WTC11 (cell line): ENCODE data around the gene TGM1. TPM values are rescaled to one million over a fixed set of nuclear protein-coding genes. Genes with fewer than 3 reads are reported as not detected.

Experiments used
- ATAC-seq: fragments of 200-7000 bp; cut with Tn5 transposase; 2 replicates; pipeline ENCODE4 v1.10.0; 2021; ENCODE audit warnings: mild to moderate bottlenecking, moderate library complexity
- CTCF ChIA-PET: fragments of 300-600 bp; sonication (Branson Sonifier 250); formaldehyde crosslinking; loops from one replicate; lab custom pipeline; 2021; ENCODE audit warnings: antibody characterized with exemption; lab: Charles Lee
- POLR2A ChIA-PET: fragments of 350-600 bp; sonication (Branson Sonifier 250); formaldehyde crosslinking; loops from one replicate; lab custom pipeline; 2021; ENCODE audit warnings: antibody characterized with exemption; lab: Charles Lee
- DNase-seq: peaks from one replicate; pipeline ENCODE4 v3.0.0; 2021; ENCODE audit warnings: low spot score
- H3K27ac Mint-ChIP-seq: 2 replicates; pipeline ENCODE4 v1.8.0; 2021; ENCODE audit warnings: mixed read lengths
- H3K27me3 Mint-ChIP-seq: 2 replicates; pipeline ENCODE4 v1.8.0; 2021; ENCODE audit warnings: low read depth, mild to moderate bottlenecking, moderate library complexity, mixed read lengths
- H3K36me3 Mint-ChIP-seq: 2 replicates; pipeline ENCODE4 v1.8.0; 2021; ENCODE audit warnings: mixed read lengths
- H3K4me1 Mint-ChIP-seq: 2 replicates; pipeline ENCODE4 v1.8.0; 2022; ENCODE audit warnings: mixed read lengths
- H3K4me3 Mint-ChIP-seq: 2 replicates; pipeline ENCODE4 v1.8.0; 2021; ENCODE audit warnings: mild to moderate bottlenecking, moderate library complexity, mixed read lengths
- H3K9me3 Mint-ChIP-seq: 2 replicates; pipeline ENCODE4 v1.8.0; 2021; ENCODE audit warnings: mixed read lengths
- ATF1 ChIP-seq: sonication (generic); formaldehyde crosslinking; IDR thresholded peaks from 2 replicates; pipeline ENCODE4 v1.8.1; 2023; ENCODE audit warnings: mild to moderate bottlenecking, moderate library complexity, missing genetic modification reagents
- CREM ChIP-seq: sonication (generic); formaldehyde crosslinking; IDR thresholded peaks from 2 replicates; pipeline ENCODE4 v1.8.1; 2022; ENCODE audit warnings: mild to moderate bottlenecking, missing genetic modification reagents, moderate library complexity
- ELF4 ChIP-seq: sonication (generic); formaldehyde crosslinking; IDR thresholded peaks from 2 replicates; pipeline ENCODE4 v1.8.1; 2022; ENCODE audit warnings: low read depth, mild to moderate bottlenecking, moderate library complexity, missing genetic modification reagents
- EMX1 ChIP-seq: fragments of 250-450 bp; sonication (Bioruptor Pico); IDR thresholded peaks from 2 replicates; pipeline ENCODE4 v1.8.0; 2021; ENCODE audit warnings: mild to moderate bottlenecking
- ESRRA ChIP-seq: sonication (generic); formaldehyde crosslinking; IDR thresholded peaks from 2 replicates; pipeline ENCODE4 v1.8.1; 2022; ENCODE audit warnings: mild to moderate bottlenecking, missing genetic modification reagents, borderline replicate concordance
- FOXK1 ChIP-seq: sonication (generic); formaldehyde crosslinking; IDR thresholded peaks from 2 replicates; pipeline ENCODE4 v1.8.0; 2022; ENCODE audit warnings: mild to moderate bottlenecking, moderate library complexity, missing genetic modification reagents
- GTF2I ChIP-seq: fragments of 250-450 bp; sonication (Bioruptor Pico); conservative IDR thresholded peaks from 2 replicates; pipeline ENCODE4 v1.4.0; 2021; ENCODE audit warnings: mild to moderate bottlenecking
- HMGA2 ChIP-seq: fragments of 250-450 bp; sonication (Bioruptor Pico); IDR thresholded peaks from 2 replicates; pipeline ENCODE4 v1.4.0; 2021; ENCODE audit warnings: mild to moderate bottlenecking, moderate library complexity
- KAT7 ChIP-seq: sonication (generic); formaldehyde crosslinking; IDR thresholded peaks from 2 replicates; pipeline ENCODE4 v1.8.1; 2023; ENCODE audit warnings: missing genetic modification reagents, mild to moderate bottlenecking, borderline replicate concordance
- MYBL2 ChIP-seq: sonication (generic); formaldehyde crosslinking; IDR thresholded peaks from 2 replicates; pipeline ENCODE4 v1.8.1; 2023; ENCODE audit warnings: mild to moderate bottlenecking, moderate library complexity, missing genetic modification reagents
- SMAD3 ChIP-seq: sonication (generic); formaldehyde crosslinking; IDR thresholded peaks from 2 replicates; pipeline ENCODE4 v1.8.0; 2022; ENCODE audit warnings: missing genetic modification reagents, mild to moderate bottlenecking, borderline replicate concordance
- SMAD4 ChIP-seq: sonication (generic); formaldehyde crosslinking; IDR thresholded peaks from 2 replicates; pipeline ENCODE4 v1.8.0; 2022; ENCODE audit warnings: mild to moderate bottlenecking, missing genetic modification reagents
- TEAD4 ChIP-seq: sonication (generic); formaldehyde crosslinking; IDR thresholded peaks from 2 replicates; pipeline ENCODE4 v1.8.0; 2022; ENCODE audit warnings: mild to moderate bottlenecking, missing genetic modification reagents
- ZNF396 ChIP-seq: fragments of 250-450 bp; sonication (Bioruptor Pico); IDR thresholded peaks from 2 replicates; pipeline ENCODE4 v1.8.0; 2021; ENCODE audit warnings: mild to moderate bottlenecking, moderate library complexity, borderline replicate concordance
- ZNF416 ChIP-seq: fragments of 250-450 bp; sonication (Bioruptor Pico); IDR thresholded peaks from 2 replicates; pipeline ENCODE4 v1.9.0; 2021; ENCODE audit warnings: mild to moderate bottlenecking, inconsistent platforms
- ZNF423 ChIP-seq: fragments of 250-450 bp; sonication (Bioruptor Pico); IDR thresholded peaks from 2 replicates; pipeline ENCODE4 v2.1.2; 2022; ENCODE audit warnings: mild to moderate bottlenecking, moderate library complexity
- ZNF671 ChIP-seq: fragments of 250-450 bp; sonication (Bioruptor Pico); IDR thresholded peaks from 2 replicates; pipeline ENCODE4 v1.8.0; 2021; ENCODE audit warnings: mild to moderate bottlenecking
- total RNA-seq: library from RNA; stranded (reverse); gene quantifications from 3 replicates; pipeline ENCODE4 v1.2.3, GENCODE V29; 2021
- TF ChIP-seq, protein P1 (sequence below): sonication (generic); formaldehyde crosslinking; IDR thresholded peaks from 2 replicates; pipeline ENCODE4 v1.8.0; 2022; ENCODE audit warnings: mild to moderate bottlenecking, missing genetic modification reagents
- TF ChIP-seq, protein P2 (sequence below): fragments of 250-450 bp; sonication (Bioruptor Pico); IDR thresholded peaks from 2 replicates; pipeline ENCODE4 v1.9.0; 2021; ENCODE audit warnings: mild to moderate bottlenecking
- TF ChIP-seq, protein P3 (sequence below): sonication (generic); formaldehyde crosslinking; conservative IDR thresholded peaks from 2 replicates; pipeline ENCODE4 v1.8.1; 2023; ENCODE audit warnings: mild to moderate bottlenecking, low read depth, missing genetic modification reagents, moderate library complexity
- TF ChIP-seq, protein P4 (sequence below): fragments of 250-450 bp; sonication (Bioruptor Pico); IDR thresholded peaks from 2 replicates; pipeline ENCODE4 v2.1.2; 2022; ENCODE audit warnings: mild to moderate bottlenecking, moderate library complexity
- TF ChIP-seq, protein P5 (sequence below): sonication (generic); formaldehyde crosslinking; IDR thresholded peaks from 2 replicates; pipeline ENCODE4 v1.8.1; 2023; ENCODE audit warnings: mild to moderate bottlenecking, moderate library complexity, missing genetic modification reagents
- TF ChIP-seq, protein P6 (sequence below): fragments of 250-450 bp; sonication (Bioruptor Pico); IDR thresholded peaks from 2 replicates; pipeline ENCODE4 v1.9.0; 2021; ENCODE audit warnings: moderate library complexity, mild to moderate bottlenecking, inconsistent platforms, borderline replicate concordance
- TF ChIP-seq, protein P7 (sequence below): sonication (generic); formaldehyde crosslinking; IDR thresholded peaks from 2 replicates; pipeline ENCODE4 v1.8.0; 2022; ENCODE audit warnings: mild to moderate bottlenecking, missing genetic modification reagents
- TF ChIP-seq, protein P8 (sequence below): sonication (generic); formaldehyde crosslinking; IDR thresholded peaks from 2 replicates; pipeline ENCODE4 v1.8.1; 2023; ENCODE audit warnings: mild to moderate bottlenecking, missing genetic modification reagents

TGM1 gene
- total RNA-seq, 1 experiment from 2014 or later, result 5.2 TPM

DNA sequence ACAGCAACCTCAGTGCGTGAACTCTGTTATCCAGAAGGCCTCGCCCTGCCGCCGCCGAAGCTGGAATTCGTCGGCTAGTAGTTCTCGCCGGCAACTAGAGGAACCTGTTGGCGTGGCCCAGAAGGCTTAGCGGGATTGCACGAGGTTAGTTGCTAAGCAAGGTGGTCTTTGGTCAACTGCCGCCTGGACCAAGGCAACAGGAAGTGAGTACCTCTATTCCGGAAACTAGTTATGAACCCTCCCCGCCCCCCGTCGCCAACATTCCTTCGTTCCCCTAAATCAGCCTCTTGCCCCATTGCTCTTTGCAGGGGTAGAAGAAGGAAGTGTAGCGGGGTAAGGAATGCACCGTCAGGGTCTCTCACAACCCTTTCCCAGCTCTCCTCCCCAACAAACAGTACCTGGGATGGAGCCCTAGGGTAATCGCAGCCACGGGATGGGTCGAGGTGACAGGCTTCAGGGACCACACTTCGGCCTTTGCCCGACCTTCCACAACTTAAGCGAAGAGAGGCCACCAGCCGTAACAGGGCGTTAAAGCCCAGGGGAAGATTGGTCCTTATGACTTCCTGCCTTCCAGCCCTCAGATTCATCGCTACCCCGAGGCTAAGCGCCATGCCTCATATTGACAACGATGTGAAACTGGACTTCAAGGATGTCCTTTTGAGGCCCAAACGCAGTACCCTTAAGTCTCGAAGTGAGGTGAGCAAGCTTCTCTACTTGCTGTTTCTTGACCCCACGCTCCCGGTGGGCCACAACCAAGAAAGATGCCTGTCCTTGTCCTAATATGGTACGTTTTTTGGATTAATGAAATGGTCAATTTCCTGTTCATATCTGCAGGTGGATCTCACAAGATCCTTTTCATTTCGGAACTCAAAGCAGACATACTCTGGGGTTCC is 30.1 kb downstream of the TGM1 start, which contains the start of gene GMPR2:
TSS of gene GMPR2 (plus strand) at position 285 of the 893 bp plus-strand sequence. CDS start at position 610, 325 bp downstream.
- ChIA-PET CTCF (interaction anchor here (0.7 to 1.7 kb wide), 2 partner anchors 9 to 199 kb away, joined by 3 to 12 read pairs; partner anchors contain the start of gene TINF2), POLR2A (interaction anchor here (0.9 to 1.9 kb wide), 2 partner anchors 9 to 38 kb away, joined by 4 to 9 read pairs; partner anchors contain the start of gene TINF2)
- DNase-seq, result no peak
- no peaks in the 10 kb centered on the region for H3K27me3 Mint-ChIP-seq
- peaks cover 22% of the 10 kb centered on the region for H3K4me1 Mint-ChIP-seq
- peak within 1 kb of the TSS; percentile 99 for H3K4me3 Mint-ChIP-seq
- H3K9me3 Mint-ChIP-seq, result no peaks in the 10 kb centered on the region
- H3K36me3 Mint-ChIP-seq, result peaks cover 28% of the 10 kb centered on the region
- peak; percentile 56 for ATAC-seq
- peak within 1 kb of the TSS; percentile 99 for H3K27ac Mint-ChIP-seq
- TF ChIP-seq, protein P1, sequence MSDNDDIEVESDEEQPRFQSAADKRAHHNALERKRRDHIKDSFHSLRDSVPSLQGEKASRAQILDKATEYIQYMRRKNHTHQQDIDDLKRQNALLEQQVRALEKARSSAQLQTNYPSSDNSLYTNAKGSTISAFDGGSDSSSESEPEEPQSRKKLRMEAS, result peak; percentile 24; the same call in 1 of the 2 replicates
- TF ChIP-seq ZNF671 (CRISPR knock-in tag) (no peak), HMGA2 (CRISPR knock-in tag) (no peak), TEAD4 (no peak), MYBL2 (CRISPR knock-in tag) (no peak), ZNF396 (CRISPR knock-in tag) (no peak), FOXK1 (CRISPR knock-in tag) (peak; percentile 70; the same call in 1 of the 2 replicates), SMAD3 (0 out of 2 replicates have a peak, but pooled peaks have one; percentile 17), CREM (CRISPR knock-in tag) (no peak), ATF1 (no peak), GTF2I (no peak), KAT7 (no peak), SMAD4 (CRISPR knock-in tag) (no peak), ZNF423 (CRISPR knock-in tag) (no peak), ELF4 (no peak), ESRRA (no peak), EMX1 (CRISPR knock-in tag) (no peak), ZNF416 (no peak)
- TF ChIP-seq, protein P2, sequence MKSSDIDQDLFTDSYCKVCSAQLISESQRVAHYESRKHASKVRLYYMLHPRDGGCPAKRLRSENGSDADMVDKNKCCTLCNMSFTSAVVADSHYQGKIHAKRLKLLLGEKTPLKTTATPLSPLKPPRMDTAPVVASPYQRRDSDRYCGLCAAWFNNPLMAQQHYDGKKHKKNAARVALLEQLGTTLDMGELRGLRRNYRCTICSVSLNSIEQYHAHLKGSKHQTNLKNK (CRISPR knock-in tag), result no peak
- TF ChIP-seq, protein P3, sequence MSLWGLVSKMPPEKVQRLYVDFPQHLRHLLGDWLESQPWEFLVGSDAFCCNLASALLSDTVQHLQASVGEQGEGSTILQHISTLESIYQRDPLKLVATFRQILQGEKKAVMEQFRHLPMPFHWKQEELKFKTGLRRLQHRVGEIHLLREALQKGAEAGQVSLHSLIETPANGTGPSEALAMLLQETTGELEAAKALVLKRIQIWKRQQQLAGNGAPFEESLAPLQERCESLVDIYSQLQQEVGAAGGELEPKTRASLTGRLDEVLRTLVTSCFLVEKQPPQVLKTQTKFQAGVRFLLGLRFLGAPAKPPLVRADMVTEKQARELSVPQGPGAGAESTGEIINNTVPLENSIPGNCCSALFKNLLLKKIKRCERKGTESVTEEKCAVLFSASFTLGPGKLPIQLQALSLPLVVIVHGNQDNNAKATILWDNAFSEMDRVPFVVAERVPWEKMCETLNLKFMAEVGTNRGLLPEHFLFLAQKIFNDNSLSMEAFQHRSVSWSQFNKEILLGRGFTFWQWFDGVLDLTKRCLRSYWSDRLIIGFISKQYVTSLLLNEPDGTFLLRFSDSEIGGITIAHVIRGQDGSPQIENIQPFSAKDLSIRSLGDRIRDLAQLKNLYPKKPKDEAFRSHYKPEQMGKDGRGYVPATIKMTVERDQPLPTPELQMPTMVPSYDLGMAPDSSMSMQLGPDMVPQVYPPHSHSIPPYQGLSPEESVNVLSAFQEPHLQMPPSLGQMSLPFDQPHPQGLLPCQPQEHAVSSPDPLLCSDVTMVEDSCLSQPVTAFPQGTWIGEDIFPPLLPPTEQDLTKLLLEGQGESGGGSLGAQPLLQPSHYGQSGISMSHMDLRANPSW (CRISPR knock-in tag), result no peak
- TF ChIP-seq, protein P4, sequence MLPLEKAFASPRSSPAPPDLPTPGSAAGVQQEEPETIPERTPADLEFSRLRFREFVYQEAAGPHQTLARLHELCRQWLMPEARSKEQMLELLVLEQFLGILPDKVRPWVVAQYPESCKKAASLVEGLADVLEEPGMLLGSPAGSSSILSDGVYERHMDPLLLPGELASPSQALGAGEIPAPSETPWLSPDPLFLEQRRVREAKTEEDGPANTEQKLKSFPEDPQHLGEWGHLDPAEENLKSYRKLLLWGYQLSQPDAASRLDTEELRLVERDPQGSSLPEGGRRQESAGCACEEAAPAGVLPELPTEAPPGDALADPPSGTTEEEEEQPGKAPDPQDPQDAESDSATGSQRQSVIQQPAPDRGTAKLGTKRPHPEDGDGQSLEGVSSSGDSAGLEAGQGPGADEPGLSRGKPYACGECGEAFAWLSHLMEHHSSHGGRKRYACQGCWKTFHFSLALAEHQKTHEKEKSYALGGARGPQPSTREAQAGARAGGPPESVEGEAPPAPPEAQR, result no peak
- TF ChIP-seq, protein P5, sequence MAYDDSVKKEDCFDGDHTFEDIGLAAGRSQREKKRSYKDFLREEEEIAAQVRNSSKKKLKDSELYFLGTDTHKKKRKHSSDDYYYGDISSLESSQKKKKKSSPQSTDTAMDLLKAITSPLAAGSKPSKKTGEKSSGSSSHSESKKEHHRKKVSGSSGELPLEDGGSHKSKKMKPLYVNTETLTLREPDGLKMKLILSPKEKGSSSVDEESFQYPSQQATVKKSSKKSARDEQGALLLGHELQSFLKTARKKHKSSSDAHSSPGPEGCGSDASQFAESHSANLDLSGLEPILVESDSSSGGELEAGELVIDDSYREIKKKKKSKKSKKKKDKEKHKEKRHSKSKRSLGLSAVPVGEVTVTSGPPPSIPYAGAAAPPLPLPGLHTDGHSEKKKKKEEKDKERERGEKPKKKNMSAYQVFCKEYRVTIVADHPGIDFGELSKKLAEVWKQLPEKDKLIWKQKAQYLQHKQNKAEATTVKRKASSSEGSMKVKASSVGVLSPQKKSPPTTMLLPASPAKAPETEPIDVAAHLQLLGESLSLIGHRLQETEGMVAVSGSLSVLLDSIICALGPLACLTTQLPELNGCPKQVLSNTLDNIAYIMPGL, result no peak
- TF ChIP-seq, protein P6, sequence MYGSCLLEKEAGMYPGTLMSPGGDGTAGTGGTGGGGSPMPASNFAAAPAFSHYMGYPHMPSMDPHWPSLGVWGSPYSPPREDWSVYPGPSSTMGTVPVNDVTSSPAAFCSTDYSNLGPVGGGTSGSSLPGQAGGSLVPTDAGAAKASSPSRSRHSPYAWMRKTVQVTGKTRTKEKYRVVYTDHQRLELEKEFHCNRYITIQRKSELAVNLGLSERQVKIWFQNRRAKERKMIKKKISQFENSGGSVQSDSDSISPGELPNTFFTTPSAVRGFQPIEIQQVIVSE (CRISPR knock-in tag), result no peak
- TF ChIP-seq, protein P7, sequence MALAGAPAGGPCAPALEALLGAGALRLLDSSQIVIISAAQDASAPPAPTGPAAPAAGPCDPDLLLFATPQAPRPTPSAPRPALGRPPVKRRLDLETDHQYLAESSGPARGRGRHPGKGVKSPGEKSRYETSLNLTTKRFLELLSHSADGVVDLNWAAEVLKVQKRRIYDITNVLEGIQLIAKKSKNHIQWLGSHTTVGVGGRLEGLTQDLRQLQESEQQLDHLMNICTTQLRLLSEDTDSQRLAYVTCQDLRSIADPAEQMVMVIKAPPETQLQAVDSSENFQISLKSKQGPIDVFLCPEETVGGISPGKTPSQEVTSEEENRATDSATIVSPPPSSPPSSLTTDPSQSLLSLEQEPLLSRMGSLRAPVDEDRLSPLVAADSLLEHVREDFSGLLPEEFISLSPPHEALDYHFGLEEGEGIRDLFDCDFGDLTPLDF (CRISPR knock-in tag), result no peak
- TF ChIP-seq, protein P8, sequence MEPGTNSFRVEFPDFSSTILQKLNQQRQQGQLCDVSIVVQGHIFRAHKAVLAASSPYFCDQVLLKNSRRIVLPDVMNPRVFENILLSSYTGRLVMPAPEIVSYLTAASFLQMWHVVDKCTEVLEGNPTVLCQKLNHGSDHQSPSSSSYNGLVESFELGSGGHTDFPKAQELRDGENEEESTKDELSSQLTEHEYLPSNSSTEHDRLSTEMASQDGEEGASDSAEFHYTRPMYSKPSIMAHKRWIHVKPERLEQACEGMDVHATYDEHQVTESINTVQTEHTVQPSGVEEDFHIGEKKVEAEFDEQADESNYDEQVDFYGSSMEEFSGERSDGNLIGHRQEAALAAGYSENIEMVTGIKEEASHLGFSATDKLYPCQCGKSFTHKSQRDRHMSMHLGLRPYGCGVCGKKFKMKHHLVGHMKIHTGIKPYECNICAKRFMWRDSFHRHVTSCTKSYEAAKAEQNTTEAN (CRISPR knock-in tag), result no peak
